ENCODE measurements around the gene CPLX3. TPM values are rescaled to one million over a fixed set of nuclear protein-coding genes. Genes with fewer than 3 reads are reported as not detected.

The CPLX3 gene
- total RNA-seq, 1 experiment from 2014 or later, result not detected

DNA sequence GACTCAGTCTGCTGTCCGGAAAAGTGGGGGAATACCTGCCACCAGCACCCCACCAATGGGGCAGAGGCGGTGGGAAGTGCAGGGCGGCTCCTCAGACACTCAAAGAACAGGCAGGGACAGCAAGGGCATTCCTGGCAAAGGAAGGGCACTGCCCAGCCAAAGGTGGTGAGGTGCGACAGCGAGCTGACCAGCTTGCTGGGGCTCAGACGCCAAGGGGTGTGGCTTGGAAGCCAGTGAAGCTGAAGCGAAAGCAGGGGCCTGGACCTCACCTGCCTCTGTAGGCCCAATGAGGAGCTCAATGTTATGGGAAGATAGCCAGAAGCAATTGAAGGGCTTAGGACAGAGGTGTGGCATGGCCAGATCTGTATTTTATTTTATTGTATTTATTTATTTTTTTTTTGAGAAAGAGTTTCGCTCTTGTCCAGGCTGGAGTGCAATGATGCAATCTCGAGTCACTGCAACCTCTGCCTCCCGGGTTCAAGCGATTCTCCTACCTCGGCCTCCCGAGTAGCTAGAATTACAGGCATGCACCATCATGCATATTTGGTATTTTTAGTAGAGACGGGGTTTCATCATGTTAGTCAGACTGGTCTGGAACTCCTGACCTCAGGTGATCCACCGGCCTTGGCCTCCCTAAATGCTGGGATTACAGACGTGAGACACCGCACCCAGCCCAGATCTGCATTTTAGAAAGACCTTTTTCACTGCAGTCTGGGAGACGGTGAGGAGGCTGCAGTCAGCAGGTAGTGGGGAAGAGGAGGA lies 18.2 kb upstream of the CPLX3 start:
- Histone ChIP-seq H4K8ac (replicated peaks; ENCODE audit: insufficient read length, low read depth, low read length) (no peak overlapping the region), H3K56ac (ENCODE audit: insufficient read length, low read depth, low read length) (no peak overlapping the region), H2BK5ac (ENCODE audit: insufficient read length, low read length) (no peak overlapping the region), H4K20me1 (ENCODE audit: control insufficient read depth, insufficient read depth, insufficient read length) (no peaks in the 10 kb centered on the region), H3K18ac (ENCODE audit: insufficient read length, low read depth, low read length) (no peak overlapping the region), H3T11ph (ENCODE audit: low read length) (no peak overlapping the region), H3K23me2 (ENCODE audit: insufficient read length, low read depth, low read length, poor library complexity, severe bottlenecking) (no peaks in the 10 kb centered on the region), H3K9me3 (ENCODE audit: control insufficient read depth, low read depth, low read length) (no peaks in the 10 kb centered on the region), H3K79me1 (ENCODE audit: insufficient read depth, low read depth, low read length, poor library complexity, severe bottlenecking) (no peaks in the 10 kb centered on the region), H3K23ac (ENCODE audit: insufficient read length, low read depth, low read length) (no peak overlapping the region), H3K4me2 (ENCODE audit: insufficient read depth, insufficient read length, low read length) (no peak overlapping the region), H2BK12ac (ENCODE audit: insufficient read length, low read depth, low read length) (no peak overlapping the region), H3K9ac (ENCODE audit: extremely low read depth, insufficient read length, low read length) (no peak overlapping the region), H2BK15ac (ENCODE audit: low read depth, low read length) (no peak overlapping the region), H2BK120ac (ENCODE audit: low read depth, low read length, poor library complexity, severe bottlenecking) (no peak overlapping the region), H3K4me1 (ENCODE audit: insufficient read depth, low read length) (no peaks in the 10 kb centered on the region), H3K27ac (ENCODE audit: insufficient read length, low read depth, low read length) (no peak overlapping the region), H3K4ac (ENCODE audit: low read depth, low read length) (no peak overlapping the region), H4K5ac (ENCODE audit: insufficient read length, low read depth, low read length) (no peak overlapping the region), H4K91ac (ENCODE audit: insufficient read length, low read depth, low read length) (no peak overlapping the region), H2AK5ac (ENCODE audit: insufficient read length, low read length) (no peak overlapping the region), H3K27me3 (ENCODE audit: insufficient read depth, low read length) (no peaks in the 10 kb centered on the region), H3K14ac (ENCODE audit: insufficient read depth, low read length) (peak overlapping the region; percentile 44; the same call in 1 of the 2 replicates), H2BK20ac (ENCODE audit: low read depth, low read length, poor library complexity, severe bottlenecking) (no peak overlapping the region), H2AFZ (ENCODE audit: low read length) (no peak overlapping the region), H3K79me2 (ENCODE audit: insufficient read depth, low read length) (no peaks in the 10 kb centered on the region)
- Mint-ChIP-seq H3K27ac (no peak overlapping the region; a peak in 2 of 7 replicates), H3K4me1 (peaks cover 9 to 16% of the 10 kb centered on the region in 2 experiments), H3K36me3 (ENCODE audit: insufficient read depth in 1 of 3, low read depth in 3 of 3) (peaks cover 6 to 9% (median 7%) of the 10 kb centered on the region in 3 experiments; a peak in 5 of 7 replicates), H3K9me3 (no peaks in the 10 kb centered on the region), H3K4me3 (no peak overlapping the region; a peak in 1 of 5 replicates), H3K27me3 (ENCODE audit: low read depth) (peaks cover 4% of the 10 kb centered on the region)
- WGBS (ENCODE audit: extremely low coverage, insufficient read length, low lambda C conversion rate), result no CpG with 5 or more reads among the region's 18 CpGs
- no peak for DNase-seq
- TF ChIP-seq, protein P1, sequence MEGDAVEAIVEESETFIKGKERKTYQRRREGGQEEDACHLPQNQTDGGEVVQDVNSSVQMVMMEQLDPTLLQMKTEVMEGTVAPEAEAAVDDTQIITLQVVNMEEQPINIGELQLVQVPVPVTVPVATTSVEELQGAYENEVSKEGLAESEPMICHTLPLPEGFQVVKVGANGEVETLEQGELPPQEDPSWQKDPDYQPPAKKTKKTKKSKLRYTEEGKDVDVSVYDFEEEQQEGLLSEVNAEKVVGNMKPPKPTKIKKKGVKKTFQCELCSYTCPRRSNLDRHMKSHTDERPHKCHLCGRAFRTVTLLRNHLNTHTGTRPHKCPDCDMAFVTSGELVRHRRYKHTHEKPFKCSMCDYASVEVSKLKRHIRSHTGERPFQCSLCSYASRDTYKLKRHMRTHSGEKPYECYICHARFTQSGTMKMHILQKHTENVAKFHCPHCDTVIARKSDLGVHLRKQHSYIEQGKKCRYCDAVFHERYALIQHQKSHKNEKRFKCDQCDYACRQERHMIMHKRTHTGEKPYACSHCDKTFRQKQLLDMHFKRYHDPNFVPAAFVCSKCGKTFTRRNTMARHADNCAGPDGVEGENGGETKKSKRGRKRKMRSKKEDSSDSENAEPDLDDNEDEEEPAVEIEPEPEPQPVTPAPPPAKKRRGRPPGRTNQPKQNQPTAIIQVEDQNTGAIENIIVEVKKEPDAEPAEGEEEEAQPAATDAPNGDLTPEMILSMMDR (conservative IDR thresholded peaks at IDR 0.05), result no peak

All from H9 (cell line).